SK-N-SH (cell line): ENCODE measurements around the gene PYGO1.

Experiments
- EP300 ChIP-seq, 2 experiments: IDR thresholded peaks; 2 replicates each; pipeline versions ENCODE4 v1.4.0 to v1.6.1; 2012; ENCODE audit warnings: borderline replicate concordance in 1 of 2, low read depth in 1 of 2, low read length in 1 of 2
- GATA2 ChIP-seq: sonication (generic); formaldehyde crosslinking; IDR thresholded peaks from 2 replicates; pipeline ENCODE4 v1.5.0; 2020; ENCODE audit warnings: mild to moderate bottlenecking, missing genetic modification reagents
- MXI1 ChIP-seq: IDR thresholded peaks from 2 replicates; pipeline ENCODE4 v1.6.1; 2012; ENCODE audit warnings: mild to moderate bottlenecking, low read depth, low read length, improper control_type of control experiment
- POLR2AphosphoS5 ChIP-seq: IDR thresholded peaks from 2 replicates; pipeline ENCODE4 v1.6.1; 2012; ENCODE audit warnings: low read depth, low read length
- YY1 ChIP-seq: IDR thresholded peaks from 2 replicates; pipeline ENCODE4 v1.4.0; 2012; ENCODE audit warnings: low read depth, mild to moderate bottlenecking
- TF ChIP-seq, protein P1 (sequence below): IDR thresholded peaks from 2 replicates; pipeline ENCODE4 v1.4.0; 2012; ENCODE audit warnings: low read depth
- TF ChIP-seq, protein P2 (sequence below): fragments of 200-600 bp; sonication (generic); IDR thresholded peaks from 2 replicates; pipeline ENCODE4 v1.6.1; 2017; ENCODE audit warnings: antibody characterized with exemption, mild to moderate bottlenecking, moderate library complexity

DNA sequence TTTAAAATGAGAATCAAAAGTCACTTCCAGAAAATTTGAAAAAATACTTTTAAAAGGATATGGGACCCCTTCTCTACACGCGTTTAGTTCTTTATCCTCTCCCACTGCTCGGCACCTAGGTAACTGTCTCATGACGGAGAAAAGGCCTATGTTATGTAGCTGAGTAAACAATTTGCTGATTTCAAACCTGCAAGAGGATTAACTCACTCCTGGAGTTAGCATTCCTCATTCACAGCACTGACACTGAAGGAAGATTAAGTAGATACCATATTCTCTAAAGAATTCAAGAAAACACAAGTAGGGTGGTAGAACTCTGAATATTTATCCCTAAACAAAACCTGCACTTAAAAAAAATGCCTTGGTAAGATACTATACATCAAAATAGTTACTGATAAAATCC is 30.2 kb upstream of the PYGO1 start:
- TF ChIP-seq YY1 (no peak), POLR2AphosphoS5 (no peak), MXI1 (no peak), GATA2 (no peak), EP300 (IDR thresholded peaks at IDR 0.05; ENCODE audit: borderline replicate concordance in 1 of 2, low read depth in 1 of 2, low read length in 1 of 2) (no peak)
- TF ChIP-seq, protein P1, sequence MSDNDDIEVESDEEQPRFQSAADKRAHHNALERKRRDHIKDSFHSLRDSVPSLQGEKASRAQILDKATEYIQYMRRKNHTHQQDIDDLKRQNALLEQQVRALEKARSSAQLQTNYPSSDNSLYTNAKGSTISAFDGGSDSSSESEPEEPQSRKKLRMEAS, result no peak
- TF ChIP-seq, protein P2, sequence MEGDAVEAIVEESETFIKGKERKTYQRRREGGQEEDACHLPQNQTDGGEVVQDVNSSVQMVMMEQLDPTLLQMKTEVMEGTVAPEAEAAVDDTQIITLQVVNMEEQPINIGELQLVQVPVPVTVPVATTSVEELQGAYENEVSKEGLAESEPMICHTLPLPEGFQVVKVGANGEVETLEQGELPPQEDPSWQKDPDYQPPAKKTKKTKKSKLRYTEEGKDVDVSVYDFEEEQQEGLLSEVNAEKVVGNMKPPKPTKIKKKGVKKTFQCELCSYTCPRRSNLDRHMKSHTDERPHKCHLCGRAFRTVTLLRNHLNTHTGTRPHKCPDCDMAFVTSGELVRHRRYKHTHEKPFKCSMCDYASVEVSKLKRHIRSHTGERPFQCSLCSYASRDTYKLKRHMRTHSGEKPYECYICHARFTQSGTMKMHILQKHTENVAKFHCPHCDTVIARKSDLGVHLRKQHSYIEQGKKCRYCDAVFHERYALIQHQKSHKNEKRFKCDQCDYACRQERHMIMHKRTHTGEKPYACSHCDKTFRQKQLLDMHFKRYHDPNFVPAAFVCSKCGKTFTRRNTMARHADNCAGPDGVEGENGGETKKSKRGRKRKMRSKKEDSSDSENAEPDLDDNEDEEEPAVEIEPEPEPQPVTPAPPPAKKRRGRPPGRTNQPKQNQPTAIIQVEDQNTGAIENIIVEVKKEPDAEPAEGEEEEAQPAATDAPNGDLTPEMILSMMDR, result no peak
